ENCODE results near the gene TRIP6. TPM values are rescaled to one million over a fixed set of nuclear protein-coding genes. Genes with fewer than 3 reads are reported as not detected.
"Not testable (repeated sequence)": the region's sequence is repeated elsewhere in the genome, so short reads cannot be mapped to it uniquely, and the experiment has no call there.

TRIP6 gene
- total RNA-seq, 2 donors from 2014 or later: 34.8 to 40.2 TPM

DNA sequence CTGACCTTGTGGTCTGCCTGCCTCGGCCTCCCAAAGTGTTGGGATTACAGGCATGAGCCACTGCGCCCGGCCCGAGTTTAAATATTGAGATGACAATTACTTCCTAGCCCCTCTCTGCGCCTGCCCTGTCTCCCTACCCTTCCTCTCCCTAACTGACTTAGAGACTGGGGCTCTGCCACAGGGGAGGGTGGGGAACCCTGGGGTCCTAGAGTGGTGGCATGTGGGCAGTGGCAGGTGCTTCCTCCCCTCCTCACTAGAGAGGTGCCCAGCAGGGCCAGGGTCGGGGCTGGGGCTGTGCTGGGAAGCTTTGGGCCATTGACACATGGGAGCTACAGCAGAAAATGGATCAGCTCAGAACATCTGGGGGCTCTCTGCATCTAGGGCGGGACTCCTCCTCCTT lies 35.5 kb downstream of the TRIP6 start:
- Histone ChIP-seq H3K9ac (ENCODE audit: low read depth in 2 of 2, low read length in 2 of 2) (peak overlapping the region in 1 of 2 donors; percentile 1), H3K27ac (peak overlapping the region; percentile 70), H3K4me3 (no peak overlapping the region), H3K27me3 (no peaks in the 10 kb centered on the region), H3K4me1 (no peaks in the 10 kb centered on the region), H3K36me3 (no peaks in the 10 kb centered on the region), H3K9me3 (no peaks in the 10 kb centered on the region)
- TF ChIP-seq, protein P1, sequence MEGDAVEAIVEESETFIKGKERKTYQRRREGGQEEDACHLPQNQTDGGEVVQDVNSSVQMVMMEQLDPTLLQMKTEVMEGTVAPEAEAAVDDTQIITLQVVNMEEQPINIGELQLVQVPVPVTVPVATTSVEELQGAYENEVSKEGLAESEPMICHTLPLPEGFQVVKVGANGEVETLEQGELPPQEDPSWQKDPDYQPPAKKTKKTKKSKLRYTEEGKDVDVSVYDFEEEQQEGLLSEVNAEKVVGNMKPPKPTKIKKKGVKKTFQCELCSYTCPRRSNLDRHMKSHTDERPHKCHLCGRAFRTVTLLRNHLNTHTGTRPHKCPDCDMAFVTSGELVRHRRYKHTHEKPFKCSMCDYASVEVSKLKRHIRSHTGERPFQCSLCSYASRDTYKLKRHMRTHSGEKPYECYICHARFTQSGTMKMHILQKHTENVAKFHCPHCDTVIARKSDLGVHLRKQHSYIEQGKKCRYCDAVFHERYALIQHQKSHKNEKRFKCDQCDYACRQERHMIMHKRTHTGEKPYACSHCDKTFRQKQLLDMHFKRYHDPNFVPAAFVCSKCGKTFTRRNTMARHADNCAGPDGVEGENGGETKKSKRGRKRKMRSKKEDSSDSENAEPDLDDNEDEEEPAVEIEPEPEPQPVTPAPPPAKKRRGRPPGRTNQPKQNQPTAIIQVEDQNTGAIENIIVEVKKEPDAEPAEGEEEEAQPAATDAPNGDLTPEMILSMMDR (IDR thresholded peaks at IDR 0.05): no peak
- no peak for DNase-seq
- intact Hi-C loops (cut with DNase I): loop anchor here (5.0 kb wide), 1 partner anchor 65 kb away; the partner anchor contains the start of gene MUC12

DNA sequence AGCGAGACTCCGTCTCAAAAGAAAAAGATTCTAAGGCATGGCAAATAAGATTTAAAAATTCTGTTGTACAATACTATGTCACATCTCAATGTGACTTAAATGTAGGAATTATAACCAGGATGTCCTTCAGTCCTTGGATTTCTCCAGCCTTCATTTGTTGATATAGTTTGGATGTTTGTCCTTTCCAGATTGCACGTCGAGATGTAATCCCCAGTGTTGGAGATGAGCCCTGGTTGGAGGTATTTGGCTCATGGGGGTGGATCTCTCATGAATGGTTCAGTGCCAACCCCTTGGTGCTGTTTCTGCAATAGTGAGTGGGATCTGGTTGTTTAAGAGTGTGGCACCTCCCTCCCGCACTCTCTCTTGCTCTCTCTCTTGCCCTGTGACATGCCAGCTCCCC lies 41.3 kb downstream of the TRIP6 start:
- Histone ChIP-seq H3K9ac (ENCODE audit: low read depth in 2 of 2, low read length in 2 of 2) (no peak overlapping the region), H3K4me3 (no peak overlapping the region), H3K4me1 (no peaks in the 10 kb centered on the region), H3K9me3 (no peaks in the 10 kb centered on the region), H3K27ac (no peak overlapping the region), H3K27me3 (no peaks in the 10 kb centered on the region), H3K36me3 (no peaks in the 10 kb centered on the region)
- intact Hi-C loops (cut with DNase I): no loop called here
- no peak for DNase-seq
- TF ChIP-seq, protein P1 (IDR thresholded peaks at IDR 0.05): no peak

DNA sequence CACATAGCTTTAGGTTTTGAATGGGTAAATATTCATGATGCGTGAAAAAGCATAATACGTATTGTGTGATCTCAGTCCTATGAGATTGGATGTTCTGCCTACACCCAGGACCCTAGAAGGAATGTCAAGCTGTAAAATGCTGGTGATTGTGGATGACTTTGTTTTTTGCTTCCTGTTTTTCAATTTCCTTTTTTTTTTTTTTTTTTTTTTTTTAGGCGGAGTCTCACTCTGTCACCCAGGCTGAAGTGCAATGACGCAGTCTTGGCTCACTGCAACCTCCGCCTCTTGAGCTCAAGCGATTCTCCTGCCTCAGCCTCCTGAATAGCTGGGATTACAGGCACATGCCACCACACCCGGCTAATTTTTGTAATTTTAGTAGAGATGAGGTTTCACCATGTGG lies 43.3 kb downstream of the TRIP6 start:
- H3K9me3 ChIP-seq; H3K27me3 ChIP-seq; H3K36me3 ChIP-seq; H3K4me3 ChIP-seq; H3K4me1 ChIP-seq; intact Hi-C loops (cut with DNase I); H3K9ac ChIP-seq (ENCODE audit: low read depth in 2 of 2, low read length in 2 of 2): not testable (repeated sequence)
- peak overlapping the region; percentile 32 for H3K27ac ChIP-seq
- DNase-seq: peak; percentile 49

DNA sequence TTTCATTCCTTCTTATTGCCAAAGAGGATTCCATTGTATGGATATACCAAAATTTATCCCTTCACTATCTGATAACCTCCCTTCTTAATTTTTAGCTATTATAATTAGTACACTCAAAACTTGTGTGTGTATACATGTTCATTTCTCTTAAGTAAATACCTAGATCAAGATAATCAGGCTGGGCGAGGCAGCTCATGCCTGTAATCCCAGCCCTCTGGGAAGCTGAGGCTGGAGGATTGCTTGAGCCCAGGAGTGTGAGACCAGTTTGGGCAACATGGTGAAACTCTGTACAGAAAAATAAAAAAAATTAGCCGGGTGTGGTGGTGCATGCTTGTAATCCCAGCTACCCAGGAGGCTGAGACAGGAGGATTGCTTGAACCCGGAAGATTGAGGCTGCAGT lies 44.3 kb downstream of the TRIP6 start:
- Histone ChIP-seq H3K4me3 (no peak overlapping the region), H3K9me3 (no peaks in the 10 kb centered on the region), H3K4me1 (no peaks in the 10 kb centered on the region), H3K36me3 (no peaks in the 10 kb centered on the region), H3K27me3 (no peaks in the 10 kb centered on the region), H3K9ac (ENCODE audit: low read depth in 2 of 2, low read length in 2 of 2) (no peak overlapping the region), H3K27ac (peak overlapping the region; percentile 32)
- DNase-seq: no peak
- intact Hi-C loops (cut with DNase I): no loop called here
- TF ChIP-seq, protein P1 (IDR thresholded peaks at IDR 0.05): no peak

DNA sequence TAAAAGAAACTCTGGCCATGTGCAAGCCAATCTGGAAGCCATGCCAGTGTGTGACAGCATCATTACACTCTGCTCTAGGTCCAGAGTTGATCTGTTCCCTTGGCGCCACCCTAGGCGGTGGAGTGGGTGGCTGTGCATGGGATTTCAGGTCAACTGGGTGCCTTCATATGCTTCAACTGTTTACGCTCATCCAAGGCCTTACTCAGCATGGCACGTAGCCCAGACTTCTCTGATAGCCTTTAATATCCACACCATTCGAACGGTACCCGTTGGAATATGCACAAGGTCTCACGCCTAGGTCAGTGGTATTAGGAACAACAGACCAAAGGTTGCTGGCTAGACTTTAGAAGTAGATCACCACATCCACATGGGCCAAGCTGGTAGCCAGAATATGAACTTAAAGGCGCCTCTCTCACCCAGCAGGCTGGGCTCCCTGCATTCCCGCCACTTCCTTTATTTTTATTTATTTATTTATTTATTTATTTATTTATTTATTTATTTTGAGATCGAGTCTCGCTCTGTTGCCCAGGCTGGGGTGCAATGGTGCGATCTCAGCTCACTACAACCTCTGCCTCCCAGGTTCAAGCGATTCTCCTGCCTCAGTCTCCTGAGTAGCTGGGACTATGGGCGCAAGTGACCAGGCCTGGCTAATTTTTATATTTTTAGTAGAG lies 47.2 kb downstream of the TRIP6 start:
- Histone ChIP-seq H3K9me3 (no peaks in the 10 kb centered on the region), H3K4me3 (no peak overlapping the region), H3K9ac (ENCODE audit: low read depth in 2 of 2, low read length in 2 of 2) (no peak overlapping the region), H3K36me3 (no peaks in the 10 kb centered on the region), H3K27ac (no peak overlapping the region), H3K4me1 (no peaks in the 10 kb centered on the region), H3K27me3 (no peaks in the 10 kb centered on the region)
- DNase-seq: no peak
- intact Hi-C loops (cut with DNase I): no loop called here
- TF ChIP-seq, protein P1 (IDR thresholded peaks at IDR 0.05): no peak

DNA sequence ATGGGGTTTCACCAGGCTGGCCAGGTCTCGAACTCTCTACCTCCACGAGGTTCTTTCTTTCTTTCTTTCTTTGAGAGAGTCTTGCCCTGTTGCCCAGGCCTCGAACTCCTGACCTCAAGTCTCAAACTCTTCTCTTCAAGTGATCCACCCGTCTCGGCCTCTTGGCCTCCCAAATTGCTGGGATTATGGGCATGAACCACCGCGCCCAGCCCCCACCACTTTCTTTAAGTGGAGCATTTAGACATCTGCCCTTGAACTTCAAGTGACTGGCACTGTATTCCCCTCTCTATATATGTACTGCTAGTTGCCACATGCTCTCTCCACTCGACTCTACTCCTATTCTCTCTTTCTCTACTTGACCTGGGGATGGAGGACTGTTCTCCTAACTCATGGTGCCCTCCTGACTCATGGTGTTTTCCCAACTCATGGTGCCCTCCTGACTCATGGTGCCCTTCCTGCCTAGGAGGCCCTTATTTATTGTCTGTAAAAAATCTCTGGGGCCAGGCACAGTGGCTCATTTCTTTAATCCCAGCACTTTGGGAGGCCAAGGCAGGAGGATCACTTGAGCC lies 47.8 kb downstream of the TRIP6 start:
- H3K4me3 ChIP-seq: no peak overlapping the region

DNA sequence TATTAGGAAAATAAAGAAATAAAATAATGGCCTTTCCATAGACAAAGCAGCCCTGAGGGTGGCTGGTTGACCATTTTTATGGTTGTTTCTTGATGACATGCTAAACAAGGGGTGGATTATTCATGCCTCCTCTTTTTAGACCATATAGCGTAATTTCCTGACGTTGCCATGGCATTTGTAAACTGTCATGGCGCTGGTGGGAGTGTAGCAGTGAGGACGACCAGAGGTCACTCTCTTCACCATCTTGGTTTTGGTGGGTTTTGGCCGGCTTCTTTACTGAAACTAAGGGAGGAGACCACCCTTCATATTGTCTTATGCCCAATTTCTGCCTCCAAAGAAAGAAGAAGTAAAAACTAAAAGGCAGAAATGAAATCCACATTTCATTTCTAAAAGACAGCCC lies 52.1 kb downstream of the TRIP6 start:
- H3K4me3 ChIP-seq; H3K27ac ChIP-seq; intact Hi-C loops (cut with DNase I); H3K36me3 ChIP-seq; H3K9me3 ChIP-seq; H3K9ac ChIP-seq (ENCODE audit: low read depth in 2 of 2, low read length in 2 of 2); H3K27me3 ChIP-seq; H3K4me1 ChIP-seq; DNase-seq: not testable (repeated sequence)

More for the DNA sequence above, 47.8 kb downstream of the TRIP6 start:
- no peak overlapping the region for H3K27ac ChIP-seq
- intact Hi-C loops (cut with DNase I): no loop called here
- DNase-seq: no peak
- H3K9me3 ChIP-seq: no peaks in the 10 kb centered on the region
- TF ChIP-seq, protein P1 (IDR thresholded peaks at IDR 0.05): no peak
- no peaks in the 10 kb centered on the region for H3K36me3 ChIP-seq
- no peaks in the 10 kb centered on the region for H3K27me3 ChIP-seq
- no peaks in the 10 kb centered on the region for H3K4me1 ChIP-seq
- no peak overlapping the region for H3K9ac ChIP-seq (ENCODE audit: low read depth in 2 of 2, low read length in 2 of 2)

DNA sequence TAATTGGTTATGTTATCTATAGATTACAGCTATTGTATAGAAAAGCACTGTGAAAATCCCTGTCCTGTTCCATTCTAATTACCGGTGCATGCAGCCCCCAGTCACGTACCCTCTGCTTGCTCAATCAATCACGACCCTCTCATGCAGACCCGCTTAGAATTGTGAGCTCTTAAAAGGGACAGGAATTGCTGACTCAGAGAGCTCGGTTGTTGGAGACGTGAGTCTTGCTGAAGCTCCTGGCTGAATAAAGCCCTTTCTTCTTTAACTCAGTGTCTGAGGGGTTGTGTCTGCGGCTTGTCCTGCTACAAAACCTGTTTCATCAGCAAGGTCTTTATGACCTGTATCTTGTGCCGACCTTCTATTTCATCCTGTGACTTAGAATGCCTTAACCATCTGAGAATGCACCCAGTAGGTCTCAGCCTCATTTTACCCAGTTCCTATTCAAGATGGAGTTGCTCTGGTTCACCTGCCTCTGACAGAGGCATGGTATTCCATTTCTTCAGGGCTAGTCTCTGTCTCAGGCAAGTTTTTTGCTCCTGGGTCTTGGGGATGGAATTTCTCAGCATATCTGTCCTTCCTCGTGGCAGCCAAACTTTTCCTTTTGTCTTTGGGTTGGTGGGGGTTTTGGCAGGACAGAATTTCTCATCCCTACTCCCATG lies 52.7 kb downstream of the TRIP6 start:
- intact Hi-C loops (cut with DNase I); H3K9ac ChIP-seq (ENCODE audit: low read depth in 2 of 2, low read length in 2 of 2); H3K27ac ChIP-seq; H3K4me1 ChIP-seq; H3K9me3 ChIP-seq; H3K36me3 ChIP-seq; H3K27me3 ChIP-seq; H3K4me3 ChIP-seq; DNase-seq: not testable (repeated sequence)
